ENCODE data around the gene HSBP1L1.
"Not testable (repeated sequence)": the region's sequence is repeated elsewhere in the genome, so short reads cannot be mapped to it uniquely, and the experiment has no call there.

Gene HSBP1L1

GRCh38 chr18:79988451-79989194 lies 24.2 kb downstream of the HSBP1L1 start, which contains the start of gene TXNL4A (continued):
- TF ChIP-seq, protein P1, sequence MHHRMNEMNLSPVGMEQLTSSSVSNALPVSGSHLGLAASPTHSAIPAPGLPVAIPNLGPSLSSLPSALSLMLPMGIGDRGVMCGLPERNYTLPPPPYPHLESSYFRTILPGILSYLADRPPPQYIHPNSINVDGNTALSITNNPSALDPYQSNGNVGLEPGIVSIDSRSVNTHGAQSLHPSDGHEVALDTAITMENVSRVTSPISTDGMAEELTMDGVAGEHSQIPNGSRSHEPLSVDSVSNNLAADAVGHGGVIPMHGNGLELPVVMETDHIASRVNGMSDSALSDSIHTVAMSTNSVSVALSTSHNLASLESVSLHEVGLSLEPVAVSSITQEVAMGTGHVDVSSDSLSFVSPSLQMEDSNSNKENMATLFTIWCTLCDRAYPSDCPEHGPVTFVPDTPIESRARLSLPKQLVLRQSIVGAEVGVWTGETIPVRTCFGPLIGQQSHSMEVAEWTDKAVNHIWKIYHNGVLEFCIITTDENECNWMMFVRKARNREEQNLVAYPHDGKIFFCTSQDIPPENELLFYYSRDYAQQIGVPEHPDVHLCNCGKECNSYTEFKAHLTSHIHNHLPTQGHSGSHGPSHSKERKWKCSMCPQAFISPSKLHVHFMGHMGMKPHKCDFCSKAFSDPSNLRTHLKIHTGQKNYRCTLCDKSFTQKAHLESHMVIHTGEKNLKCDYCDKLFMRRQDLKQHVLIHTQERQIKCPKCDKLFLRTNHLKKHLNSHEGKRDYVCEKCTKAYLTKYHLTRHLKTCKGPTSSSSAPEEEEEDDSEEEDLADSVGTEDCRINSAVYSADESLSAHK (tag by site-specific recombination; IDR thresholded peaks at IDR 0.05): no peak
- peak; percentile 78; the same call in 1 of the 2 replicates for TF ChIP-seq ZNF610 (tag by site-specific recombination; IDR thresholded peaks at IDR 0.05; ENCODE audit: borderline replicate concordance)
- TF ChIP-seq, protein P2, sequence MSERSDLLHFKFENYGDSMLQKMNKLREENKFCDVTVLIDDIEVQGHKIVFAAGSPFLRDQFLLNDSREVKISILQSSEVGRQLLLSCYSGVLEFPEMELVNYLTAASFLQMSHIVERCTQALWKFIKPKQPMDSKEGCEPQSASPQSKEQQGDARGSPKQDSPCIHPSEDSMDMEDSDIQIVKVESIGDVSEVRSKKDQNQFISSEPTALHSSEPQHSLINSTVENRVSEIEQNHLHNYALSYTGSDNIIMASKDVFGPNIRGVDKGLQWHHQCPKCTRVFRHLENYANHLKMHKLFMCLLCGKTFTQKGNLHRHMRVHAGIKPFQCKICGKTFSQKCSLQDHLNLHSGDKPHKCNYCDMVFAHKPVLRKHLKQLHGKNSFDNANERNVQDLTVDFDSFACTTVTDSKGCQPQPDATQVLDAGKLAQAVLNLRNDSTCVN (tag by site-specific recombination; optimal IDR thresholded peaks at IDR 0.05): peak; percentile 89

DNA sequence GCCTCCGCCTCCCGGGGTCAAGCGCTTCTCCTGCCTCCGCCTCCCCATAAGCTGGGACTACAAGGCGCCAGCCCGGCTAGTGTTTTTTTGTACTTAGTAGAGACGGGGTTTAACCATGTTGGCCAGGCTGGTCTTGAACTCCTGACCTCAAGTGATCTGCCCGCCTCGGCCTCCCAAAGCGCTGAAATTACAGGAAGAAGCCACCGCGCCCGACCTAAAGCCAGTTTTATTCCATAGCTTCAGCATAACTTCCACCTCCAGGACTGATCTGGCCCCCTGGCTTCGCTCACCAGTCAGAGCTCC lies 24.7 kb downstream of the HSBP1L1 start:
- no peak overlapping the region for H3K27ac ChIP-seq (ENCODE audit: extremely low read depth, low read depth, low read length)

DNA sequence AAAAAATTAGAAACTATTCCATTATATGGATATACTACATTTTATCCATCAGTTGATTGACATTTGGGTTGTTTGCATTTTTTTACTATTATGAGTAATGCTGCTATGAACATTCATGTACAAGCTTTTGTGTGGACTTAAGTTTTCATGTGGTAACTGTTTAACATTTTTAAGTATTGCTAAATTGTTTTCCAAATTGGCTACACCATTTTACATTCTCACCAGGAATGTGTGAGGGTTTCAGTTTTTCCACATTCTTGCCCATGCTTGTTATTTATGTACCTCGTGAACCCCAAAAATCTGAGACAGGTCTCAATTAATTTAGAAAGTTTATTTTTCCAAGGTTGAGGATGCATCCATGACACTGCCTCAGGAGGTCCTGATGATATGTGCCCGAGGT lies 27.1 kb downstream of the HSBP1L1 start:
- Histone ChIP-seq H3K4me1 (ENCODE audit: control insufficient read depth, insufficient read depth, low read length) (peaks cover 4% of the 10 kb centered on the region; the same call in 1 of the 2 replicates), H3K9me3 (ENCODE audit: control insufficient read depth, insufficient read depth, low read depth, low read length) (no peaks in the 10 kb centered on the region), H3K36me3 (ENCODE audit: control insufficient read depth in 2 of 2, insufficient read depth in 1 of 2, low read length in 2 of 2) (peaks cover 0 to 2% of the 10 kb centered on the region in 2 experiments; a peak in 1 of 3 replicates), H3K27ac (ENCODE audit: extremely low read depth, low read depth, low read length) (no peak overlapping the region), H3K4me3 (ENCODE audit: low read depth, low read length) (no peak overlapping the region)
- CTCF ChIA-PET: no interaction called here
- TF ChIP-seq ZNF677 (tag by site-specific recombination; IDR thresholded peaks at IDR 0.05) (no peak), ZSCAN16 (tag by site-specific recombination; IDR thresholded peaks at IDR 0.05) (no peak), FEZF1 (tag by site-specific recombination; IDR thresholded peaks at IDR 0.05) (no peak), ZNF514 (tag by site-specific recombination; IDR thresholded peaks at IDR 0.05) (no peak), ZNF701 (tag by site-specific recombination; IDR thresholded peaks at IDR 0.05) (no peak), ZNF114 (tag by site-specific recombination; IDR thresholded peaks at IDR 0.05) (no peak), ZNF394 (tag by site-specific recombination; IDR thresholded peaks at IDR 0.05; ENCODE audit: borderline replicate concordance) (no peak), ZNF610 (tag by site-specific recombination; IDR thresholded peaks at IDR 0.05; ENCODE audit: borderline replicate concordance) (no peak), ZBTB20 (tag by site-specific recombination; IDR thresholded peaks at IDR 0.05) (no peak), ZNF221 (tag by site-specific recombination; IDR thresholded peaks at IDR 0.05; ENCODE audit: borderline replicate concordance) (no peak), EGR2 (tag by site-specific recombination; IDR thresholded peaks at IDR 0.05; ENCODE audit: low read depth) (no peak), MEIS1 (CRISPR knock-in tag; IDR thresholded peaks at IDR 0.05; ENCODE audit: borderline replicate concordance) (no peak), GLI4 (tag by site-specific recombination; IDR thresholded peaks at IDR 0.05) (no peak), ZNF423 (tag by site-specific recombination; IDR thresholded peaks at IDR 0.05) (no peak)
- POLR2A ChIA-PET: no interaction called here

More for the DNA sequence above, 24.7 kb downstream of the HSBP1L1 start:
- Histone ChIP-seq H3K4me3 (ENCODE audit: low read depth, low read length) (peak overlapping the region; percentile 82), H3K9me3 (ENCODE audit: control insufficient read depth, insufficient read depth, low read depth, low read length) (no peaks in the 10 kb centered on the region), H3K4me1 (ENCODE audit: control insufficient read depth, insufficient read depth, low read length) (peaks cover 7% of the 10 kb centered on the region), H3K36me3 (ENCODE audit: control insufficient read depth in 2 of 2, insufficient read depth in 1 of 2, low read length in 2 of 2) (peaks cover 20 to 24% of the 10 kb centered on the region in 2 experiments)
- TF ChIP-seq ZNF335 (tag by site-specific recombination; conservative IDR thresholded peaks at IDR 0.05) (peak; percentile 2), ZNF449 (tag by site-specific recombination; IDR thresholded peaks at IDR 0.05) (no peak)
- POLR2A ChIA-PET: interaction anchor here (0.8 to 2.6 kb wide), 3 partner anchors 32 to 120 kb away, joined by 3 to 10 read pairs (median 6); partner anchors contain the start of genes ADNP2 and RBFA
- CTCF ChIA-PET: interaction anchor here (0.7 kb wide), 1 partner anchor 50 kb away, joined by 3 read pairs; no protein-coding TSS in a partner anchor

GRCh38 chr18:79999701-80000100 lies 35.3 kb downstream of the HSBP1L1 start:
- H3K36me3 ChIP-seq (ENCODE audit: control insufficient read depth in 2 of 2, insufficient read depth in 1 of 2, low read length in 2 of 2); H3K4me3 ChIP-seq (ENCODE audit: low read depth, low read length); H3K27ac ChIP-seq (ENCODE audit: extremely low read depth, low read depth, low read length); CTCF ChIA-PET; H3K9me3 ChIP-seq (ENCODE audit: control insufficient read depth, insufficient read depth, low read depth, low read length); H3K4me1 ChIP-seq (ENCODE audit: control insufficient read depth, insufficient read depth, low read length): not testable (repeated sequence)
- POLR2A ChIA-PET: interaction anchor here (0.7 kb wide), 1 partner anchor 15 kb away, joined by 3 read pairs; no protein-coding TSS in a partner anchor

Measured in HEK293 (cell line).